ENCODE measurements around the gene EPB41L1. TPM values are rescaled to one million over a fixed set of nuclear protein-coding genes. Genes with fewer than 3 reads are reported as not detected.

The EPB41L1 gene
- 12.5 and 24.5 TPM in 2 replicates for total RNA-seq

DNA sequence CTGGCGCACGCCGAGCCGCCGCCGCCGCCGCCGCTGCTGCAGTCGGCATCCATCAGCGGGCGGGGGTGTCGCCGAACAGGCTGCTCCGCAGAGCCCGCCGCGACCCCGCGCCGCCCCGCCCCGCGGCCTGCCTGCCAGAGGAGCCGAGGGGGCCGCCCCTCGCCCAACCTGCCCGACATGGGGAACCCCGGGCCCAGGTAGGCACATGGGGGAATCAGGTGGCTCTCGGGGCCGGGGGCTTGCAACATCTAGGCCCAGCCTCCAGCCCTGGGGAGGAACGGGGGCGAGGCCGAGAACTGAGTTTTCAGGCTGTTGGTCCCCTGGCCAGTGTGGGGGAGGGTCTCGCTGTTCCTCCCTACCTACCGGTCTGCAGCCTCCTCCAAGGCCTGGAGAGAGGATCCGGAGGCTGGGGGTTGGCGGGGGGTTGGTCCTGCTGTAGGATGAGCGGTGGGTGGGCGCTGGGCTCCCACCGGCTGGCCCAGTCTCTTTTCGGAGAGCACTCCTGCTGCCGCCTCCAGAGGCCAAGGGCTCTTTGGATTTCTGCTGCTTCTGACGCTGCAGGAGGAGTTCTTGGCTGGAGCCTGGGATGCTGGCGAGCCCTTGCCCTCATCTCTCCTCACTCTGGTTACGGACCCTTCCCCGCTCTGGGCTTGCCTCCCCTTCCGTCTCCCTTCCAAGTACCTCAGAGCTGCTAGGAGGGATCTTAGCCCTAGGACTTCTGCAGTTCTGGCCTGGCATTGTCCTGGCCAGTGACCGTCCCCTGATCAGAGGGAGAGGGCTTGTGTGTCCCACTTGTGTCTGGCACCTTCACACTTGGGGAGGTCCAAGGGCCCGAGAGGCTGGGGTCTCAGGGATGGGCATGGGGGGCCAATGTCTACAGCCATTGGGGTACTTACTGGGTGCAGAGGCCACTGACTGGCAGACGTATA lies at the start of gene EPB41L1:
EPB41L1 (plus strand) TSS at position 41 of the 929 bp plus-strand sequence. CDS start 19,038 bp downstream, outside the sequence.

GRCh38 chr20:36235892-36236785 lies 81.6 kb downstream of the EPB41L1 start, which contains the start of gene AAR2:
AAR2 (plus strand) TSS chr20:36236478; CDS start chr20:36239869, 3,391 bp downstream.

Other genes with a start within 250 kb of the EPB41L1 start
- gene SCAND1, start 200.2 kb upstream of the EPB41L1 start, total RNA-seq: 83.8 and 107 TPM in 2 replicates
- 2.7 and 3.6 TPM in 2 replicates for gene CNBD2, start 186.2 kb upstream of the EPB41L1 start, total RNA-seq
- 30.1 and 31.4 TPM in 2 replicates for gene AAR2, start 81.7 kb downstream of the EPB41L1 start, total RNA-seq
- gene DLGAP4, start 151.6 kb downstream of the EPB41L1 start, total RNA-seq: 29.7 and 31.4 TPM in 2 replicates